Hepatocyte (in vitro differentiated cells): ENCODE measurements around the gene METTL25B.

Experiments
- CTCF ChIP-seq: fragments of 200-600 bp; sonication (generic); IDR thresholded peaks from 2 replicates; pipeline ENCODE4 v1.5.1; 2016; ENCODE audit warnings: antibody characterized with exemption, mild to moderate bottlenecking; ENCODE audit not compliant: poor library complexity
- EZH2 ChIP-seq: fragments of 200-600 bp; sonication (generic); IDR thresholded peaks from 2 replicates; pipeline ENCODE4 v1.6.1; 2016; ENCODE audit warnings: antibody characterized with exemption, mild to moderate bottlenecking, borderline replicate concordance

- TF ChIP-seq CTCF (no peak), EZH2 (no peak)
Observed at GRCh38 chr1:156760092-156760795, 32.0 kb downstream of the METTL25B start.
